Tibial nerve (tissue), 4 donors: ENCODE results near the gene RNF181.

ENCODE experiments used
- EP300 ChIP-seq, 2 donors: sonication (generic); formaldehyde crosslinking; IDR thresholded peaks; one replicate each; pipeline ENCODE4 v1.6.1; 2017; ENCODE audit warnings: antibody characterized with exemption in 2 of 2, mild to moderate bottlenecking in 1 of 2
- TF ChIP-seq, protein P1 (sequence below), 5 experiments: fragments of 200-600 bp in 3 of 5; fragments of 450-650 bp in 2 of 5; sonication (generic) in 3 of 5; IDR thresholded peaks; one replicate each; pipeline ENCODE4 v1.5.1; 2016 to 2019; ENCODE audit warnings: antibody characterized with exemption in 5 of 5, mild to moderate bottlenecking in 3 of 5, moderate library complexity in 2 of 5

DNA sequence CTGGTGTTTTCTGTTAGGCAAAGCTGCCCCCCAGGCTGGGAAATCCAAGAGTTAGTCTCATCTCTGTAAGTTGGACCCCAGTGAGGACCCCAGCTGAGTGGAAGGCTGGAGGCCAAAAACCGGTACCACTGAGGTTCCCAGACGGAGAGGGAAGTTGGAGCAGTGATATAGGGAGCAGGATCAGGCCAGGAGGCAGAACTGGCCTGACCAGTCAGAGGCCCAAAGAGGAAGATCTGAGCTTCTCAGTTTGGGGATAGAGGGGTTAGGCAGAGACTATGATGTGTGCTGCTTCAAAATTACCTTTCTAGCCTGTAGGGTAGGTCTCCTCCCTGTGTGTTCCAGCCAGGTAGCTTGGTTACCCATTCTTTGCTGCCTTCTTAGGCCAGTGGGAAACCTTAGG is 4.6 kb upstream of the RNF181 start:
- TF ChIP-seq EP300 (IDR thresholded peaks at IDR 0.05) = no peak
- TF ChIP-seq, protein P1, sequence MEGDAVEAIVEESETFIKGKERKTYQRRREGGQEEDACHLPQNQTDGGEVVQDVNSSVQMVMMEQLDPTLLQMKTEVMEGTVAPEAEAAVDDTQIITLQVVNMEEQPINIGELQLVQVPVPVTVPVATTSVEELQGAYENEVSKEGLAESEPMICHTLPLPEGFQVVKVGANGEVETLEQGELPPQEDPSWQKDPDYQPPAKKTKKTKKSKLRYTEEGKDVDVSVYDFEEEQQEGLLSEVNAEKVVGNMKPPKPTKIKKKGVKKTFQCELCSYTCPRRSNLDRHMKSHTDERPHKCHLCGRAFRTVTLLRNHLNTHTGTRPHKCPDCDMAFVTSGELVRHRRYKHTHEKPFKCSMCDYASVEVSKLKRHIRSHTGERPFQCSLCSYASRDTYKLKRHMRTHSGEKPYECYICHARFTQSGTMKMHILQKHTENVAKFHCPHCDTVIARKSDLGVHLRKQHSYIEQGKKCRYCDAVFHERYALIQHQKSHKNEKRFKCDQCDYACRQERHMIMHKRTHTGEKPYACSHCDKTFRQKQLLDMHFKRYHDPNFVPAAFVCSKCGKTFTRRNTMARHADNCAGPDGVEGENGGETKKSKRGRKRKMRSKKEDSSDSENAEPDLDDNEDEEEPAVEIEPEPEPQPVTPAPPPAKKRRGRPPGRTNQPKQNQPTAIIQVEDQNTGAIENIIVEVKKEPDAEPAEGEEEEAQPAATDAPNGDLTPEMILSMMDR (IDR thresholded peaks at IDR 0.05) = no peak
